Stimulated activated CD4-positive, alpha-beta T cell treated with anti-CD3 and anti-CD28 coated beads, TNF-alpha, amount 100 ng/mL, for 24 hours (primary cell): Measurements from ENCODE around the gene KLHL29.
"Not testable (repeated sequence)": the region's sequence is repeated elsewhere in the genome, so short reads cannot be mapped to it uniquely, and the experiment has no call there.

Source experiments
- DNase-seq, 3 experiments: peaks; one replicate each; pipeline ENCODE4 v3.0.0-alpha.2; 2020; ENCODE audit warnings: low read depth in 3 of 3

KLHL29 gene

DNA sequence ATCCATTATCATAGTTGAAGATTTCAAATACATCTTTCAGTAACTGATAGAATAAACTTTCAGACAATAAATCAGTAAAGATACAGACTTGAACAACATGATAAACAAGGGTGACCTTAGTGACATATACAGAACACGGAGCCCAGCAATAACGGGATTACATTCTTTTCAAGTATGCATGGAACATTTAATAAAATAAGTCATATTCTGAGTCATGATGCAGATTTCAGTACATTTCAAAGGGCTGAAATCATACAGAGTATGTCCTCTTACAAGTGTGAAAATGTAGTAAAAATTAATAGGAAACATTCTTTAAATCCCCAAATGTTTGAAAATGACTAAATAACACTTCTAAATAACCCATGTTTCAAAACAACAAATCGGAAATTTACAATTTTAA, 17.2 kb upstream of the KLHL29 start:
- DNase-seq: no peak

GRCh38 chr2:23373666-23374065, 11.3 kb upstream of the KLHL29 start:
- no peak for DNase-seq

DNA sequence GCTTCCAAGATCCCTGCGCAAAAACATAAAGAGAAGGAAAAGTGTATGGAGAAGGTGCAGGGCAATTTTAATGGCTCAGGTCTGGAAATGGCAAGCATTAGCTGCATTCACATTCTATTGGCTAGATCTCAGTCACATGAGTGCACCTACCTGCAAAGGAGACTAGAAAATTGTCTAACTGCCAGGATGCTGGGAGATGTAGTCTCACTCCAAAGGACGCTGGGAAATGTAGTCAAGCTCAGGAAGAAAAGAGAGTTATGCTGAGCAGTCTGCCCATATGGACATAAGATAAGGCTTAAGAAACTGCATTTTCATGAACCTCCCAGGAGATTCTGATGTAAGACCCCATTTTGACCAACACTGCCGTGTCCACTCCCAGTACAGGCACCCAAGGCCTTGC, 9.5 kb upstream of the KLHL29 start:
- DNase-seq: no peak

DNA sequence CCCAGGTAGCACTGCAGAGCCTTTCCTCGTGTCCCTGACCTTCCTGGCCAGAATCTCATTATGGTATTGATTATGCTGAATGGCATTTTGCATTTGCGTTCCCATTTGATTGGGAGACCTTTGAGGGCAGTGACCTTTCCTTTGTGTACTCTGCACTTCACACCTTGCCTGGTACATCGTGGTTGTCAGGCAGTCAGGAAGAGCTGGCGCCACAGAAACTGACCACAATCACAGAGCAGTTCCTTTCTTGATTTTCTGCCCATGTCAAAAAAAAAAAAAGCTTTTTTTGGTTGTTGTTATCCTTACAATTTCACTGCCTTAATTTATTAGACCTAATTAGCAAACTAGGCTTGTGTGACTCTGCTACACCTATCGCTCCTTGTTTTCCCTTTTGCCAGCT, 8.9 kb upstream of the KLHL29 start:
- no peak for DNase-seq

DNA sequence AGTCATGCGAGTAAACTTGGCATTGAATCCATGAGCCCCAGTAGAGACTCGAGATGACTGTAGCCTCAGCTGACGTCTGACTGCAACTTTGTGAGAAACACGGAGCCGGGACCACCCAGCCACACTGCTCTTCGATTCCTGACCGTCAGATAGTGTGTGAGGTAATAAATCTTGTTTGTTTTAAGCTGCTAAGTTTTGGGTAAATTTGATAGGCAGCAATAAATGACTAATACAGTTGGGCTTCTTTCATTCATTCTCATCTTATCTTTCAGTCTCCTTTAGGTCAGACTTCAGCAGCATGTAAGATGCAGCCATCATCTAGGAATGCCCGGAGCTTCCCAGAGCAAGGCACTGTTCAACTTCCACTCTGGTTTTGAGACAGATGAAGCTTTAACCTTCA, 8.0 kb upstream of the KLHL29 start:
- DNase-seq: no peak

GRCh38 chr2:23377771-23378170, 7.2 kb upstream of the KLHL29 start:
- DNase-seq: no peak

DNA sequence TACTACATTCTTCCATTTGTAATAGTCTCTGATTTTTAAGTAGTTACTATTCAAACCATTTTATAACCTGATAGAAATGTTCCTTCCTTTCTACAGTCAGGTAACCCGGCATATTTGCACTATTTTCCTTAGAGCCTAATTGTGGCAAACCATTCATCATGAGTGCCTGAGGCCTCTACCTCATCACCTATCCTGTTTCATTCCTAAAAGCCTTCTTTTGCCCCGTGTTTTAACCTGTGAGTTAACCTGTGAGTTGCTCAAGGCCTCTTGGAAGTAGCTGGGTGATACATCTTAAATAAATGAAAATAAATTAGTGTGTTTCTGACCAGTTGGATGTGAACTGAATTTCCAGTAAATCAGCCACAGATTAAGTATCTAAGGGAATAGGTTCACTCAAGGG, 6.5 kb upstream of the KLHL29 start:
- no peak for DNase-seq

DNA sequence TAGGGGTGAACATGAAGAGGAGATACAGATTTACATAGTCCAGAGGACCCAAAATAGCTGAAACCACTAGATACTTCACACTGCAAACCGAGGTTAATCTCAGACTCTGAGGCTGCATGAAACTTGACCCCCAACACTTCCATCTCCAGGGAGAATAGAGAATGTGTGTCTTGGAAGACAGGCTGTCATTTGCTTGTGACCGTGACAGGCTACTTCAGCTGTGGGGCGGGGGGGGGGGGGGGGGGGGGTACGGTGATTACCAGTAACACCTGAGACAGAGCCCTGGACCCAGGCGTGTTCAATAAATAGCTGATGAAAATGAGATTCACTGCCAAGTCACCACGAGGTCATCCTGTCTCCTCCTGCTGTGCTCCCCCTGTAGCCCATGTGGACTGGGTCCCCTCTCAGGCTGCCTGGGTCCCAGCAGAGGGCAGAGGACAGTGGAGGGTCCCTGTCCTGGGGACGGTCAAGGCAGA, 5.7 kb upstream of the KLHL29 start:
- DNase-seq: no peak

- DNase-seq: peak in 2 of 3 experiments; percentile 23 to 58
Observed at GRCh38 chr2:23380562-23381065, 4.4 kb upstream of the KLHL29 start.

DNA sequence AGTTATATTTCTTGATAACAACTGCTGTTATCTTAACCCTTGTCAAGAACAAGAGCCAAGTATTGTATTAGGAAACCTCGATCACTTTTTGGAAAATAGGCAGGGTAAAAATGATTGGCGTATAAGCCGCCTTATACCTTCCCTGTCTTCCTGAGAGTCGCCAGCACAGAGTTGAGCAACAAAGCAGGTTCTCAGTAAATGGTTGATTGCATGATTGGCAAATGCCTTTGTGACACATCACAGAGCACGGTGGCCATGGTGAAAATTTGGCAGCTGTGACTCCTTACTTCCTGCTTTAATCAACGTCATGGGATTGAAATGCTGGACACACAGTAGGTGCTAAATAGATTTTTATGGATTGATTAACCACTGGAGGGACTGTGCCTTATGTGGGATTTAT, 3.9 kb upstream of the KLHL29 start:
- DNase-seq: no peak

GRCh38 chr2:23381485-23381884, 3.5 kb upstream of the KLHL29 start:
- DNase-seq: no peak

DNA sequence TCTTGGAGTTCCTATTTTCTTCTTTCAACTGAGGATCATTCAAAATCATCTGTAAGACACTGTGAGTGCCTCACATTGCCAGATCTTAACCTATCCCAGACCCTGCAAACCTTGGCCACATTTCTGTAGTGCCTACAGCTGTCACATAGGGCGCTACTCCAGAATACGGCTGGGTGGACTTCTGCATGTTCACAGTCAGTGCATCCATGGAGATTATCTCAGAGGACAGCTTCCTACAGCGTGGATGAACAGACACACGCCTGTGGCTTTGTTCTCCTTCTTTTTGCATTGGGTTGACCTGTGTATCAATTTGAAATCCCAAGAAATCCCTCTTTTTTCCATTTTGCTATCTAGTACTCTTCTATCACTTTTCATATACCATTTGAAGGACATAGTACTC, 1.9 kb upstream of the KLHL29 start:
- DNase-seq: no peak

- no peak for DNase-seq
Observed at GRCh38 chr2:23385351-23385747, 370 bp downstream of the KLHL29 start.

- no peak for DNase-seq
Observed at GRCh38 chr2:23385748-23386338, 864 bp downstream of the KLHL29 start.

- peak in 1 of 3 experiments; percentile 28 for DNase-seq
Observed at GRCh38 chr2:23386339-23387220, 1.6 kb downstream of the KLHL29 start.

- DNase-seq: no peak
Observed at GRCh38 chr2:23387221-23387550, 2.2 kb downstream of the KLHL29 start.

GRCh38 chr2:23387845-23388244, 2.9 kb downstream of the KLHL29 start:
- DNase-seq: no peak

GRCh38 chr2:23388294-23388693, 3.3 kb downstream of the KLHL29 start:
- no peak for DNase-seq

DNA sequence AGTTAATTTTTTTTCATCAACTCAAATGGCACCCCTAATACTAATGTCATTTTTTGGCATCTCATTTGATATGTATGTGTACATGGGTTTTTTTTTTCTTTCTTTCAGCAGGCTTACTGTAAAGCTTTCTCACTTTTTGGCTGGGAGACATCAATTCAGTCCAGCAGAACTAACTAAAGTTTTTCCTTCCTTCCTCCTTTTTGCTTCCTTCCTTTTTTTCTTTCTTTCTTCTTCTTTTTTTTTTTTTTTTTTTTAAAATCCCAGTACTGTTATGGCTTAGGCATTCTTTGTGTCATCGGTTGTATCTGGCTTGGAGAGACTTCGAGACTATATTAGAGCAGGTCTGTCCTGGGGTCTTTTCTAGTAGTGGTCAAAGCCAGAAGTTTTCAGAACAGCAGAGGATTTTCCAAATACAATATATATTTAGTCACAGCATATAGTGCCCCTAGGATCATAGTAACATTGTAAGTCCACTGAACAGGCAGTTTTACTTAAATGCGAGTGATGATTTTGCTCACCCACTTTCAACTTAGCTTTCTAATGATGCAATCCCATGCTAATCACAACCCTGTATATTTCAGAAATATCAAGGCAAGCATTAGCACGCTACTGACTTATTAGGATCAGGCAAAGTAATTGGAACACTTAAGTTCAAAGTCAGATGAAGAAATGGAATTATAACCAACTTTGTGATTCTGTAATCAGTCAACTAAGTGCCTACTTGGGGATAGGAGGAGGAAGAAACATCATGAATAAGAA, 4.0 kb downstream of the KLHL29 start:
- no peak for DNase-seq

GRCh38 chr2:23390152-23390551, 5.2 kb downstream of the KLHL29 start:
- DNase-seq: no peak

GRCh38 chr2:23391237-23391736, 6.3 kb downstream of the KLHL29 start:
- not testable (repeated sequence) for DNase-seq

DNA sequence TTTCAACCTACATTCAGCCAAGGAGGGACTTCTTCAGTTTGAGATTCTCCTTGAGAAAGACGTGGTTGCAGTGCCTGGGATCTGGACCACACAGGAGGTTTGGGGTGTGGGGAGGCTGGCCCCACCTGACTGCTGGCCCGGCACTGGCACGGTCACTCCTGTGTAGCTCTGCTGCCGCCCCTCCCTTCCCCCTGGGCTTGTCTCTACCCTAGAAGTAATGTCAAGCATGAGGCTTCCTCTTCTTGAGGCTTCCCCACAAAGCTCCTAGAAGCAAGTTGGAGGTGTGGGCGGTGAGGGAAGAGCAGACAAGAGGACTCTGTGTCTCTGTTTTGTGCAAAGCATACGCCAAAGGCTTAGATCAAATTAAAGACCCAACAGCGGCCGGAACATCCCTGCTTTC, 8.7 kb downstream of the KLHL29 start:
- DNase-seq: no peak
